Renal cortex interstitium (tissue), 11 donors: Measurements from ENCODE around the gene DIP2C. TPM values are rescaled to one million over a fixed set of nuclear protein-coding genes. Genes with fewer than 3 reads are reported as not detected.
"Not testable (repeated sequence)": the region's sequence is repeated elsewhere in the genome, so short reads cannot be mapped to it uniquely, and the experiment has no call there.

Experiments
- DNase-seq, 11 donors: peaks; one replicate each; pipeline ENCODE4 v3.0.0-alpha.2; 2013; ENCODE audit warnings: low read depth in 9 of 11, low spot score in 4 of 11; ENCODE audit errors: extremely low read depth in 1 of 11
- polyA plus RNA-seq, 3 donors: library from polyadenylated mRNA; unstranded; fragments of 120-200 nt; gene quantifications; one replicate each; pipeline ENCODE4 v1.2.1, GENCODE V29; 2013; ENCODE audit not compliant: insufficient read length in 3 of 3

Gene DIP2C
- polyA plus RNA-seq, 3 donors, result 20.7 to 23.7 (median 23.4) TPM

- DNase-seq, result no peak
Measured at GRCh38 chr10:595473-595872, 94.0 kb downstream of the DIP2C start.

DNA sequence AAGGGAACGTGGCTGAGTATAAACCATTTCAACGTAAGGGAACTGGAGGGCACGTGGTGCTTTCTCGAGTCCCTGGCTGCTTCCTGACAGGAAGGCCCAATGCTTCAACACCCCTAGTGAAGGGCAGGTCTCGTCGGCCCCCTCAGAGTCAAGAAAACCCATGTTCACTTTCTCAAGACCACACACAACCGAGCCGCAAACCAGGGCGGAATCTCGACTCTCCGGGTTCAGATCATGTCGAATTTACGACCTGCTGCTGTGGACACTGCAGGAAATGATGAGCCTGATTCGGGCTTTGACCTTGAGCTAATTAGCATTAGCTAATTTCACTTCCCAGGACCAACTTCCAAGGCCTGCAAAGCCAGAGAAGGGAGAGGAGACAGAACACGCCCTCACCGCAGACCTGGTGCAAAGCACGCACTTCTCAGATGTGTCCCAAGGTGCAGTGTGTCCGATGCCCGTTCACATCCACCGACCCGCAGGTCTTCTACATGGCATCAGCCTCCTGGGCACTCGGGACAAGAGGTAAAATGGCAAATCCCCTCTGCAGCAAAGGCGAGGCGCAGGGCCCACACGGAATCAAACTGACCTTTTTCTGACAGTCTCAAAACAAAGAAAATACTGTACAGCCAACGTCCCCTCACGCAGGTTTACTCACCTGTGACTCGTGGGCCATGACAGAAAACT is 94.7 kb downstream of the DIP2C start:
- no peak for DNase-seq

- no peak for DNase-seq
Measured at GRCh38 chr10:593901-594457, 95.5 kb downstream of the DIP2C start.

DNA sequence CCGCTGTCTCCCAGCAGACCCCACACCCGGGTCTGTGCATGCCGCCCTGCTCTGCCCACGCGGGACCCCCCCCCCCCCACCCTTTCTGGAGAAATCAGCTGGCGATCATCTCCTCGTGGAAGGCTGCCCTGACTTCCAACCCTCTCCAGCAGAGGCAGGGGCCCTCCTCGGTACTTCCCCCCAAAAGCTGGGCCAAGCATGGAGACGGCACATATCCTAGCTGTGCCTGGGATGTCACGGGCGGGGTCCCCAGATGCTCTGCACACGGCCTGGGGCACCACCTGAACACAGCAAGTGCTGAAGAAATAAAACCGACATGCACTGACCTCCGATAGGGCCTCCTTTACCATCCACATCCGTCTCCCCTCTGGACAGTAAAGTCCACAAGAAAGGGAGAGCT is 96.0 kb downstream of the DIP2C start:
- no peak for DNase-seq

DNA sequence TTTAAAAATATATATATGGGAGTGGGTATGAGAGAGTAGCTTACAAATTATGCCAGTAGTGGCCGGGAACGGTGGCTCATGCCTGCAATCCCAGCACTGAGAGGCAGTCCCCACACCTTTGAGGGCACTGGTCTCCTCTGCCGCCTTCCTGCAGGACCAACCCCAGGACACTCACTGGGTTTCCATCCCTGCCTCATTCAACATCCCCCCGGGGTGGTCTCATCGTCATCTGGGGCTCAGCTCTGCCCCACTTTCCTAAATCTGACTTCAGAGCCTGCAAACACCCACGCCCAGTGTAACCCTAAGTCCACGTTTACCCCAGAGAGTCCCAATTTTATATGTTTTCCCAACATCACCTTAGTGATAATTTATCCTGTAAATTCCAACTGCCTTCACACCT is 96.5 kb downstream of the DIP2C start:
- no peak for DNase-seq

DNA sequence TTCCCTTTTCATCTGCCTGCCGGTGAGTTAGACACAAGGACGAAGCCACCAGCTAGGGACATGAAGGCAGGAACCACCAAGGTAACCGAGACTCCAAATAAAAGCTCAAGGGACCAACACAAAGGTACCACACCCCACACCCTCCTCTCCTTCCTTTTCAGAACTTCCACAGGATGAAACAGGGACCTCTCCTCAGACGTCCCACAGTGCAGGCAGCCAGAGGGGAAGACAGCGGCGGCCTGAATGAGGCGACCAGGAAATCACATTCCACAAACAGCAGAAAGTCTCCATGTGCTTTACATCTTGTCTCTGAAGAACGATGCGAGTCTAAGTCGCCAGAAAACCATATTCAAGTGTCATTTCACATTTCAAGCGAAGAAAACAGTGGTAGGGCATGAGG is 97.8 kb downstream of the DIP2C start:
- no peak for DNase-seq

- DNase-seq, result no peak
Measured at GRCh38 chr10:590721-591120, 98.7 kb downstream of the DIP2C start.

GRCh38 chr10:589961-590680 is 99.3 kb downstream of the DIP2C start:
- DNase-seq, result no peak

DNA sequence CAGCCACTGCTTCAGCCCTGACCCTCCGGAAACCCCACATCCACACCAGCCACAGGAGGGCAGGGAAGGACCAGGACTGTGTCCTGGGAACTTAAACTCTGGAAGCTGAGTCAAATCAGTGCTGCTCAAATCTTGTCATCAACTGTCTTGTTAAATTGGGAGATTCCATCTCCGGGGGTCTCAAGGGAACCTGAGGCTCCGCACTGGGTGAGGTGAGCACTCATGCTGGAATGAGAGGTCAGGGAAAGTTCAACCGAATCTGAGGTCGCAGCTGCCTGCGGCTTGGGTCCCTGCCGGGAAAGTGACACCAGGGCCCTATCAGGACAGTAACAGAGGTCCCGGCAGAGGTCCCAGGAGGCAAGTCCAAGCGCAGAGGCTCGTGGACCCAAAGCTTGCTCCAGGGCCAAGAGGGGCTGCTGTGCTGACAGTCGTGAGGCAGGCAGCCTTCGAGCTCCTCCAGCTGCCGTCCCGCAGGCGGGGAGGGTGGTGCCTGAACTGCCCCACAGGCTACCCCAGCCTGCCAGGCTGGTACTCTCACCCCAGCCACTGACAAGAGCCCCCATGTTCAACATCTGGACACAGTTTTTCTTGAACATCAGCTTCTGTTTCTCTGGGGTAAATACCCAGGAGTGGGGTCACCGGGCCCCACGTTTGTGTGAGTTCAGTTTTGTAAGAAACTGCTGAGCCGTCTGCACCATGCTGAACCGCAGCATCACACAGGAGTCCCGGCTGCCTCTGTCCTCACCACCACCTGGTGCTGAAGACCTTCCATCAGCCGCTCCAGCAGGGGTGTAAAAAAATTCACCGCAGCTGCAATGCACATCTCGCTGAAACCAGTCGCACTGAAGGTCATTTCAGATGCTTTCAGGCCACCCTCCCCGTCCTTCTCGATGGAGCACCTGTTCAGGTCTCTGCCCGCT is 101.0 kb downstream of the DIP2C start:
- no peak for DNase-seq

DNA sequence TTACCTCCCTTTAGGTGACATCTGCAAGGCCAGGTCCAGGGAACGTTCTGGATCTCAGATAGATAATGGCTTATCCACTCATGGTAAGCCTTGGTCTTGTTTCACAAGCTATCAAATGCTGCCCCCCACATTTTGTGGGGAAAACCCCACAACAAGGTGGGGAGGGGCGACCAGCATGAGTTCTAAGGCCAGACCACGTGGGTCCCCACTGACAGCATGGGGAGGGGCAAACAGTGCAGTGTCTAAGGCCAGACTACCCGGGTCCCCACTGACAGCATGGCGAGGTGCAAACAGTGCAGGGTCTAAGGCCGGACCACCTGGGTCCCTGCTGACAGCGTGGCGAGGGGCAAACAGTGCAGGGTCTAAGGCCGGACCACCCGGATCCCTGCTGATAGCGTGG is 102.8 kb downstream of the DIP2C start:
- DNase-seq, result no peak

DNA sequence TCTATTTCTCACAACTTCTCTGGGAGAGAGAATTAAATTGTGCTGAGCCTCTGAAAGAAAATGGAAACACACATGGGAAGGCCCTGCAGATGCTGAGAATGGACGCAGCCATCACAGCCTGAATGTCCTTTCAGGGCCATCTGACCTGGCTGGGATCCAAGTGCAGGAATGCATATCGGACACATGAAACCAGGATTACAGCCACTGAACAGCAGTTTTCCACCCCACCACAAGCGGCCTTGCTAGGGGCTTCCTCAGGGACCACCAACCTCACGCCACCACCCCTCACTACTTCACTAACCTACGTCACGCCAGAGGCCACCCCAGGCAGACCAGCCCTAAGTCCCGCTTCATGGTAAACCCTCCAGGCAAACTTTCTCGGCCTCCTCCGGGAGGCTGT is 103.3 kb downstream of the DIP2C start:
- peak in 7 of 11 donors; percentile 41 to 74 (median 56) for DNase-seq

- no peak for DNase-seq
Measured at GRCh38 chr10:585502-585901, 104.0 kb downstream of the DIP2C start.

- DNase-seq, result not testable (repeated sequence)
Measured at GRCh38 chr10:584497-585290, 104.8 kb downstream of the DIP2C start.

- DNase-seq, result no peak
Measured at GRCh38 chr10:583433-583832, 106.0 kb downstream of the DIP2C start.

- no peak for DNase-seq
Measured at GRCh38 chr10:581776-582330, 107.6 kb downstream of the DIP2C start.

GRCh38 chr10:580778-581177 is 108.7 kb downstream of the DIP2C start:
- DNase-seq, result no peak

DNA sequence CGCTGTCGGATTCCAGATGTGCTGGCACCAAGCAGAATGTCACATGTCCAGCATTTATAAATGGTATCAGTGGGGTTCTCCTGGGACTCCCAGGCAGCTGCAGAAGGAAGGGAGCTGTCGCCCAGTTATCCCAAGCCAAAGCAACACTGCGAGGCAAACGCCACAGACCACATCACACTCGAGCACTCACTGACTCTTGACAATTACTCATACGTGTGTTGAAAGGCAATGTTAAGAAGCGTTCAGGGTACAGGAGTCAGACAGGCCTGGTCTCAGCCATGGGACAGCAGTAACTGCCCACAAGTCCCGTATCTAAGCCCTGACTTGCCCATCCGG is 113.4 kb downstream of the DIP2C start:
- no peak for DNase-seq

DNA sequence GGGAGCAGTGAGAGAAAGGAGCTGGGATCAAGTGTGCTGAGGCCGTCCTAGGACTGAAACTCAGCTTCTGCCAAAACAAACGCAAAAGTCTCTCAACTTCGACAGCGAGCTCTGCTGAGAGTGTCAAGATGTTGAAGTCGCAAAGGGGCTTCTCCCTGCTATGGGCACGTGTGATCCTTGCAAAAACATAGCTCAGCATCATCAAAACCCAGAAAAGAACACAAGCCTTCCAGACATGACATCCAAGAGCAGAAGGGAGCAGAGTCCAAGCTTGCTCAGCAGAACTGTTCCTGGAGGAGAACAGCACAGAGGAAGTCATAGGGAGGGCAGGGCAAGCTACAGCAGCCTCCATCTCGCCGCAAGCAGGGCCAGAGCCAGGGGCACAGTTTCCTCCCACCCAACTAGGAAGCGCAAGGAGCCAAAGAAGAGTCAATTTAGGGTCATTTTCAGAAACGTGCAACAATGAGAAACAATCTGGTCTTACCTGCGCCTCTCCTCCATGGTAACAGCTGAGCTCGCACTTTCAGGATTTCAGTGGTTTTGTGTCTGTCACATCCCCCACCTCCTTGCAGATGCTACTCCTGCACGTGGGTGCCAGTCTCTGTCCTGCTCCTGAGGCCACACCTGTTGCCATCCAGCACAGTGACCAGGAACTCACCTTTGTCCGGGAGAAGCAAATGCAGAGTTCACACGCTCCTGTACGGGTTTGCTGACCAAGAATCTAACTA is 113.9 kb downstream of the DIP2C start:
- DNase-seq, result no peak
